ENCODE data around the gene PATJ. TPM values are rescaled to one million over a fixed set of nuclear protein-coding genes. Genes with fewer than 3 reads are reported as not detected.

The PATJ gene
- polyA plus RNA-seq, 1 of the 3 experiments (the other 2 are of a cell fraction), result 3.0 TPM

GRCh38 chr1:62088439-62088838 is 346.2 kb downstream of the PATJ start:
- H3K27me3 ChIP-seq (ENCODE audit: insufficient read depth), result no peaks in the 10 kb centered on the region
- no peaks in the 10 kb centered on the region for H3K9me3 ChIP-seq
- H3K27ac ChIP-seq (ENCODE audit: low read depth in 2 of 2, low read length in 1 of 2), result no peak overlapping the region
- H2AFZ ChIP-seq (ENCODE audit: low read depth), result no peak overlapping the region
- H3K79me2 ChIP-seq (ENCODE audit: insufficient read depth), result no peaks in the 10 kb centered on the region
- H3K4me2 ChIP-seq, result no peak overlapping the region
- no peak overlapping the region for H3K4me3 ChIP-seq (ENCODE audit: low read depth in 2 of 2, low read length in 1 of 2)
- no peaks in the 10 kb centered on the region for H3K4me1 ChIP-seq (ENCODE audit: control insufficient read depth in 1 of 2, insufficient read depth in 2 of 2, low read depth in 1 of 2, low read length in 1 of 2)
- ChIA-PET CTCF (interaction anchor here (0.8 to 1.7 kb wide), 3 partner anchors 27 to 319 kb away, joined by 3 to 4 read pairs (median 3); no protein-coding TSS in a partner anchor), POLR2A (no interaction called here)
- no peaks in the 10 kb centered on the region for H4K20me1 ChIP-seq (ENCODE audit: insufficient read depth)
- no peak overlapping the region for H3K9ac ChIP-seq
- no peak for DNase-seq
- no peaks in the 10 kb centered on the region for H3K9me2 ChIP-seq
- no peaks in the 10 kb centered on the region for H3F3A ChIP-seq (replicated peaks; ENCODE audit: insufficient read depth)
- H3K36me3 ChIP-seq (replicated peaks in 1 of 2; ENCODE audit: control insufficient read depth in 1 of 2, insufficient read depth in 2 of 2, low read length in 1 of 2), result no peaks in the 10 kb centered on the region
- TF ChIP-seq ELF1 (IDR thresholded peaks at IDR 0.05) (no peak), CTCF (IDR thresholded peaks at IDR 0.05) (no peak), FOXM1 (IDR thresholded peaks at IDR 0.05; ENCODE audit: low read depth) (no peak), RFX5 (IDR thresholded peaks at IDR 0.05; ENCODE audit: low read length) (no peak), MEF2A (IDR thresholded peaks at IDR 0.05; ENCODE audit: borderline replicate concordance, low read depth) (no peak), MAX (IDR thresholded peaks at IDR 0.05; ENCODE audit: low read depth) (no peak), USF2 (IDR thresholded peaks at IDR 0.05; ENCODE audit: borderline replicate concordance, low read depth, low read length) (no peak)

GRCh38 chr1:62089570-62089969 is 347.3 kb downstream of the PATJ start:
- Histone ChIP-seq H3K27me3 (ENCODE audit: insufficient read depth) (no peaks in the 10 kb centered on the region), H3K79me2 (ENCODE audit: insufficient read depth) (no peaks in the 10 kb centered on the region), H3K9ac (no peak overlapping the region), H3K36me3 (replicated peaks in 1 of 2; ENCODE audit: control insufficient read depth in 1 of 2, insufficient read depth in 2 of 2, low read length in 1 of 2) (no peaks in the 10 kb centered on the region), H3F3A (replicated peaks; ENCODE audit: insufficient read depth) (no peaks in the 10 kb centered on the region), H3K4me1 (ENCODE audit: control insufficient read depth in 1 of 2, insufficient read depth in 2 of 2, low read depth in 1 of 2, low read length in 1 of 2) (no peaks in the 10 kb centered on the region), H4K20me1 (ENCODE audit: insufficient read depth) (no peaks in the 10 kb centered on the region), H3K27ac (ENCODE audit: low read depth in 2 of 2, low read length in 1 of 2) (no peak overlapping the region), H3K4me2 (no peak overlapping the region), H2AFZ (ENCODE audit: low read depth) (no peak overlapping the region), H3K4me3 (ENCODE audit: low read depth in 2 of 2, low read length in 1 of 2) (no peak overlapping the region), H3K9me2 (no peaks in the 10 kb centered on the region), H3K9me3 (no peaks in the 10 kb centered on the region)
- CTCF ChIA-PET, result interaction anchor here (0.8 to 1.7 kb wide), 4 partner anchors 19 to 47 kb away, joined by 3 to 4 read pairs (median 4); no protein-coding TSS in a partner anchor
- TF ChIP-seq FOSL2 (IDR thresholded peaks at IDR 0.05; ENCODE audit: borderline replicate concordance, low read depth) (no peak), NFIC (IDR thresholded peaks at IDR 0.05; ENCODE audit: borderline replicate concordance) (no peak), MAX (IDR thresholded peaks at IDR 0.05; ENCODE audit: low read depth) (no peak), GATA2 (CRISPR knock-in tag; IDR thresholded peaks at IDR 0.05) (no peak), YY1 (IDR thresholded peaks at IDR 0.05; ENCODE audit: low read depth) (no peak), FOXJ3 (CRISPR knock-in tag; IDR thresholded peaks at IDR 0.05) (no peak), RCOR1 (IDR thresholded peaks at IDR 0.05; ENCODE audit: low read length) (no peak), USF1 (IDR thresholded peaks at IDR 0.05; ENCODE audit: borderline replicate concordance, low read depth) (no peak), SIN3A (IDR thresholded peaks at IDR 0.05; ENCODE audit: borderline replicate concordance, low read depth, low read length) (no peak)
- no peak for DNase-seq
- POLR2A ChIA-PET, result no interaction called here
- WGBS (ENCODE audit: low lambda C conversion rate), result 96% methylated on average over 2 of the region's 2 CpGs

All from SK-N-SH (cell line).